HEK293T (cell line): Measurements from ENCODE around the gene HSPA1L.
"Not testable (repeated sequence)": the region's sequence is repeated elsewhere in the genome, so short reads cannot be mapped to it uniquely, and the experiment has no call there.

ENCODE experiments used
- CTCF ChIA-PET: fragments of 350-600 bp; formaldehyde crosslinking; extraction: SDS; loops from one replicate; lab custom pipeline; 2021; ENCODE audit warnings: antibody characterized with exemption, inconsistent platforms; lab: Yijun Ruan, JAX
- POLR2A ChIA-PET: fragments of 350-600 bp; formaldehyde crosslinking; extraction: SDS; loops from one replicate; lab custom pipeline; 2020; ENCODE audit warnings: antibody characterized with exemption, inconsistent platforms; lab: Yijun Ruan, JAX
- DNase-seq: peaks from one replicate; pipeline ENCODE4 v3.0.0; 2012; ENCODE audit warnings: mixed read lengths; ENCODE audit errors: extremely low spot score
- ARNT ChIP-seq: fragments of 450-650 bp; IDR thresholded peaks from 2 replicates; pipeline ENCODE4 v1.6.1; 2017; ENCODE audit warnings: mild to moderate bottlenecking
- BHLHE40 ChIP-seq: fragments of 450-650 bp; IDR thresholded peaks from 2 replicates; pipeline ENCODE4 v1.6.1; 2016; ENCODE audit warnings: mild to moderate bottlenecking, moderate library complexity, borderline replicate concordance
- CTBP1 ChIP-seq: fragments of 450-650 bp; IDR thresholded peaks from 2 replicates; pipeline ENCODE4 v1.6.1; 2016; ENCODE audit warnings: borderline replicate concordance
- ELF4 ChIP-seq: fragments of 450-650 bp; IDR thresholded peaks from 2 replicates; pipeline ENCODE4 v1.6.1; 2017; ENCODE audit warnings: antibody characterized with exemption
- FOXA1 ChIP-seq: fragments of 450-650 bp; IDR thresholded peaks from 2 replicates; pipeline ENCODE4 v1.6.1; 2016; ENCODE audit warnings: mild to moderate bottlenecking
- FOXK2 ChIP-seq: fragments of 450-650 bp; IDR thresholded peaks from 2 replicates; pipeline ENCODE4 v1.6.1; 2016; ENCODE audit warnings: mild to moderate bottlenecking
- FOXM1 ChIP-seq: fragments of 450-650 bp; IDR thresholded peaks from 2 replicates; pipeline ENCODE4 v1.6.1; 2017; ENCODE audit warnings: mild to moderate bottlenecking, borderline replicate concordance
- HDGF ChIP-seq: fragments of 450-650 bp; IDR thresholded peaks from 2 replicates; pipeline ENCODE4 v1.6.1; 2017; ENCODE audit warnings: antibody characterized with exemption, borderline replicate concordance
- L3MBTL2 ChIP-seq: fragments of 450-650 bp; conservative IDR thresholded peaks from 2 replicates; pipeline ENCODE4 v1.6.1; 2016; ENCODE audit warnings: mild to moderate bottlenecking
- LEF1 ChIP-seq: fragments of 450-650 bp; IDR thresholded peaks from 2 replicates; pipeline ENCODE4 v1.6.1; 2017; ENCODE audit warnings: mild to moderate bottlenecking, borderline replicate concordance
- NFRKB ChIP-seq: fragments of 450-650 bp; IDR thresholded peaks from 2 replicates; pipeline ENCODE4 v1.6.1; 2016; ENCODE audit warnings: mild to moderate bottlenecking, moderate library complexity
- SP1 ChIP-seq: fragments of 450-650 bp; IDR thresholded peaks from 2 replicates; pipeline ENCODE4 v1.6.1; 2017
- SUZ12 ChIP-seq: fragments of 450-650 bp; IDR thresholded peaks from 2 replicates; pipeline ENCODE4 v1.6.1; 2016; ENCODE audit warnings: mild to moderate bottlenecking
- TARDBP ChIP-seq: fragments of 450-650 bp; IDR thresholded peaks from 2 replicates; pipeline ENCODE4 v1.6.1; 2016
- ZNF384 ChIP-seq: fragments of 450-650 bp; IDR thresholded peaks from 2 replicates; pipeline ENCODE4 v1.6.1; 2016
- TF ChIP-seq, protein P1 (sequence below): fragments of 450-650 bp; IDR thresholded peaks from 2 replicates; pipeline ENCODE4 v1.6.1; 2016

Gene HSPA1L

DNA sequence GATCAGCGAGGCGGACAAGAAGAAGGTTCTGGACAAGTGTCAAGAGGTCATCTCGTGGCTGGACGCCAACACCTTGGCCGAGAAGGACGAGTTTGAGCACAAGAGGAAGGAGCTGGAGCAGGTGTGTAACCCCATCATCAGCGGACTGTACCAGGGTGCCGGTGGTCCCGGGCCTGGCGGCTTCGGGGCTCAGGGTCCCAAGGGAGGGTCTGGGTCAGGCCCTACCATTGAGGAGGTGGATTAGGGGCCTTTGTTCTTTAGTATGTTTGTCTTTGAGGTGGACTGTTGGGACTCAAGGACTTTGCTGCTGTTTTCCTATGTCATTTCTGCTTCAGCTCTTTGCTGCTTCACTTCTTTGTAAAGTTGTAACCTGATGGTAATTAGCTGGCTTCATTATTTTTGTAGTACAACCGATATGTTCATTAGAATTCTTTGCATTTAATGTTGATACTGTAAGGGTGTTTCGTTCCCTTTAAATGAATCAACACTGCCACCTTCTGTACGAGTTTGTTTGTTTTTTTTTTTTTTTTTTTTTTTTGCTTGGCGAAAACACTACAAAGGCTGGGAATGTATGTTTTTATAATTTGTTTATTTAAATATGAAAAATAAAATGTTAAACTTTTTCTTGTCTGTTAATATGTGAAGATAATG, 14.7 kb upstream of the HSPA1L start:
- ChIA-PET CTCF (interaction anchor here (0.6 to 2.0 kb wide), 10 partner anchors 10 to 306 kb away, joined by 3 to 7 read pairs (median 4); partner anchors contain the start of genes ABHD16A, LSM2 and VARS1), POLR2A (interaction anchor here (0.7 to 7.2 kb wide), 11 partner anchors 10 to 177 kb away, joined by 3 to 65 read pairs (median 10); partner anchors contain the start of genes BAG6, DDAH2, HSPA1A and HSPA1L)
- TF ChIP-seq NFRKB = no peak
- TF ChIP-seq SUZ12 = no peak
- TF ChIP-seq ZNF384 = peak; percentile 99
- no peak for TF ChIP-seq LEF1
- no peak for DNase-seq

GRCh38 chr6:31827286-31828079, 12.4 kb upstream of the HSPA1L start, which contains the start of gene HSPA1B:
HSPA1B (plus strand) TSS chr6:31827738; CDS start chr6:31827951, 213 bp downstream.
- TF ChIP-seq L3MBTL2 (no peak), HDGF (peak; percentile 86; the same call in 1 of the 2 replicates), BHLHE40 (no peak), ZNF384 (no peak), ELF4 (peak; percentile 91), FOXA1 (no peak), SP1 (no peak), LEF1 (no peak), ARNT (no peak), FOXK2 (no peak), CTBP1 (no peak), SUZ12 (no peak), NFRKB (no peak), FOXM1 (no peak), TARDBP (no peak)
- TF ChIP-seq, protein P1, sequence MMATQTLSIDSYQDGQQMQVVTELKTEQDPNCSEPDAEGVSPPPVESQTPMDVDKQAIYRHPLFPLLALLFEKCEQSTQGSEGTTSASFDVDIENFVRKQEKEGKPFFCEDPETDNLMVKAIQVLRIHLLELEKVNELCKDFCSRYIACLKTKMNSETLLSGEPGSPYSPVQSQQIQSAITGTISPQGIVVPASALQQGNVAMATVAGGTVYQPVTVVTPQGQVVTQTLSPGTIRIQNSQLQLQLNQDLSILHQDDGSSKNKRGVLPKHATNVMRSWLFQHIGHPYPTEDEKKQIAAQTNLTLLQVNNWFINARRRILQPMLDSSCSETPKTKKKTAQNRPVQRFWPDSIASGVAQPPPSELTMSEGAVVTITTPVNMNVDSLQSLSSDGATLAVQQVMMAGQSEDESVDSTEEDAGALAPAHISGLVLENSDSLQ = peak; percentile 99
- ChIA-PET POLR2A (interaction anchor here (0.6 to 2.4 kb wide), 47 partner anchors 9 to 1442 kb away, joined by 3 to 104 read pairs (median 4); partner anchors contain the start of genes ABHD16A, BAG6, CLIC1 and DDX39B), CTCF (interaction anchor here (1.3 kb wide), 2 partner anchors 21 to 97 kb away, joined by 4 to 5 read pairs; partner anchors contain the start of gene LSM2)
- DNase-seq = peak; percentile 89

DNA sequence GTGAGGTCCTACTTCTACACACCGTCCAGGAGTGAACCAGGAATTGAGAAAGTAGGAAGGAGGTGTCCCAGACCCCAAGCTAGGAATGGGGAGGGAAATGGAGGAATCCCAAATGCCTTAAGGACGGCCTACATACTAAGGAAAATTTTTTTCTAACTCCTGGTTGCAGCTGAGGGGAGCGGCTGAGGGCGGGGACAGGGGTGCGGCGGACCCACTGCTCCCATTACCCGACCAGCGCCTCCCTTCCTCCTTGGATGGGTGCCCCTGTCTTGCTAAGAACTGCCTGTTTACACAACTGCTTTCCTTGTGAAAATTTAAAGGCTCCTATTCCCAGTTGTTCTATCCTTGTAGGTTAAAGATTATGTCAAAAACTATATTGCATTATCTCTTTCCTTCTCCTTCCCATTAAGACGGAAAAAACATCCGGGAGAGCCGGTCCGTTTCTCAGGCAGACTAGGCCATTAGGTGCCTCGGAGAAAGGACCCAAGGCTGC, 11.8 kb upstream of the HSPA1L start:
- ChIA-PET CTCF (interaction anchor here (0.5 to 1.3 kb wide), 3 partner anchors 10 to 97 kb away, joined by 3 to 5 read pairs (median 4); partner anchors contain the start of gene LSM2), POLR2A (interaction anchor here (0.6 to 2.4 kb wide), 49 partner anchors 8 to 1443 kb away, joined by 3 to 104 read pairs (median 5); partner anchors contain the start of genes ABHD16A, BAG6, CLIC1 and DDX39B)
- TF ChIP-seq CTBP1 (no peak), ELF4 (no peak)
- TF ChIP-seq, protein P1 = no peak
- DNase-seq = no peak

GRCh38 chr6:31825553-31825952, 10.5 kb upstream of the HSPA1L start:
- DNase-seq = no peak
- TF ChIP-seq FOXM1 = no peak
- TF ChIP-seq ARNT = no peak
- TF ChIP-seq ZNF384 = peak; percentile 44; the same call in 1 of the 2 replicates
- no peak for TF ChIP-seq FOXA1
- ChIA-PET POLR2A (interaction anchor here (1.1 to 2.2 kb wide), 3 partner anchors 10 to 30 kb away, joined by 5 to 13 read pairs (median 10); partner anchors contain the start of genes HSPA1A, HSPA1L, LSM2 and VARS1), CTCF (interaction anchor here (0.8 kb wide), 1 partner anchor 30 kb away, joined by 4 read pairs; the partner anchor contains the start of gene VARS1)

- POLR2A ChIA-PET = interaction anchor here (1.8 to 3.0 kb wide), 4 partner anchors 8 to 39 kb away, joined by 8 to 16 read pairs (median 11); partner anchors contain the start of genes HSPA1A, HSPA1L, LSM2 and NEU1
- CTCF ChIA-PET = interaction anchor here (0.7 kb wide), 1 partner anchor 291 kb away, joined by 3 read pairs; no protein-coding TSS in a partner anchor
- DNase-seq = not testable (repeated sequence)
Observed at GRCh38 chr6:31823592-31824196, 8.6 kb upstream of the HSPA1L start.

DNA sequence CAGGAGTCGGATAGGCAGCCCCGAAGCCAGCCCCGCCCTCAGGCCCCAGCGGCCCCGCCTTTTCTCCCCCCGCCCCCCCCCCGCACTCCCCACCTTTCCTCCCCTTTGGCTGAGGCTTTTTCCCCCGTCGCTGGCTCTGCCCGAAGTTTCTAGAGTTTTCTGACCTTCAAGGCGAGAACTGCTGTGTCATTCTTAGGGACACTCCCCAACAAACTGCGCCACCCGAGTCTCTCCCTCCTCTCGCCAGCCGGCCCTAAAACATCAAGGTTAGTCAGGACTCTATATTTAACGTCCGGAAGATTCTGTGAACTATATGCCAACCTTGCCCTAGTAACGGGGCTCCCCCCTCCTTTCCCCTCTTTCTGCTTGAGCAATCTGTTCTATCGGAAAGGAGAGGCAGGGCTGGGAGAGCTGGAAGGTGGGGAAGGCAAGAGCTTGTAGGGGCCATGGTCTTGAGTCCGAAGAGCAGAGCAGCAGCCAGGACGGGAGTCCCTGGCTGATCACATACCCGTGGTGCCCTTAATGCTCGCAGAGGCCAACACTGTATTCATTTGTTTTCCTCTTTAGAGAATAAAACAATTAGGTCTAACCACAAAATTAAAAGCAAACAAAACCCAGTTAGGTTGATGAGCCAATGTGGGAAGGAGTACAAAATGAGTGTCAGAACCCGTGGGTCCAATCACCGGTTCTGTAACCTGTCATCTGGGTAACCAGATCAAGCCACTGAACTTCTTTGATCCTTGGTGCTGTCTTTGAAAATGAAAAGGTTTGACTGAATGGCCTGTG, 7.1 kb upstream of the HSPA1L start:
- CTCF ChIA-PET = interaction anchor here (0.5 kb wide), 1 partner anchor 52 kb away, joined by 3 read pairs; no protein-coding TSS in a partner anchor
- peak; percentile 50 for DNase-seq

More for the DNA sequence above, 7.1 kb upstream of the HSPA1L start:
- POLR2A ChIA-PET = interaction anchor here (1.8 to 4.7 kb wide), 5 partner anchors 8 to 119 kb away, joined by 5 to 25 read pairs (median 9); partner anchors contain the start of genes ABHD16A, LSM2 and NEU1
- TF ChIP-seq HDGF = no peak
